CMK (cell line): ENCODE measurements around the gene TSPAN2.

ENCODE experiments used
- DNase-seq: peaks from one replicate; pipeline ENCODE4 v3.0.0-alpha.2; 2010; ENCODE audit warnings: low read depth

Gene TSPAN2

GRCh38 chr1:115074839-115075534 lies 14.3 kb downstream of the TSPAN2 start:
- no peak for DNase-seq

DNA sequence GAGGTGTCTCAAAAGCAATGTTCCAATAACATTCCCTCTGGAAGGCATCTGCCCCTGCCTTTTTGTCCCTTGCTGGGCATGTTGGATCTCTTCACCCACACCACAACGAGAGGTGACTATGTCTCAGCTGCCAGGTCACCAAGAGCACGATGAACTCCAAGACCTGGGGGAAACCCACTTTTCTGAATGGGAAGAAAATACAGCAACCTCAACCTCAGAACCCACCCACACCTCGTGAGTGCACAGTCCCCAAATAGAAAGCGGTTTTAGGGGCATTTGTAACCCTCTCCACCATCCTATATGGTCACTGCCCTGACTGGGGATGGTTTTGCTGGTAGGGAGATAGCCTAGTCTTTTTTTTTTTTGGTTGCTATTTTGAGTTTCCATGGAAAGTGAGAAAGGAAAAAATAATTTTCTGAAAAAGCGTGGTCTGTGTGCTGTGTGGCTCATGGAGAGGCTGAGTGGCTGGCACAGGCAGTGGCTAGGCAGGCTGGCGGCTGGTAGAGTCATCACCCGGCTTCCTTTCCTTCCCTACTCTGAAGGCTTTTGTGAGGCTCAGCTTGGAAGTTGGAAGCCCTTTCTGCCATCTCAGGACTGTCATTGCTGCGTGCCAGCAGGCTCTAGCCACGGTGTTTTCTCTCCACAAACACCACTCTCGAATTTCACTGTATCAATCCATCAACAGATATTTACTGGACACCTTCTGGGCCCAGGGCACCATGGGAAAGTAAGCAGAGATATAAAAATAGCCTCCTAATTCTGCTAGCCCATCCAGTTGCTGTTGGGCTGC lies 15.8 kb downstream of the TSPAN2 start:
- no peak for DNase-seq

- no peak for DNase-seq
These were observed 18.2 kb downstream of the TSPAN2 start for GRCh38 chr1:115071012-115071664.

- no peak for DNase-seq
These were observed 19.5 kb downstream of the TSPAN2 start for GRCh38 chr1:115069659-115070308.

- DNase-seq: no peak
These were observed 20.3 kb downstream of the TSPAN2 start for GRCh38 chr1:115068826-115069585.

DNA sequence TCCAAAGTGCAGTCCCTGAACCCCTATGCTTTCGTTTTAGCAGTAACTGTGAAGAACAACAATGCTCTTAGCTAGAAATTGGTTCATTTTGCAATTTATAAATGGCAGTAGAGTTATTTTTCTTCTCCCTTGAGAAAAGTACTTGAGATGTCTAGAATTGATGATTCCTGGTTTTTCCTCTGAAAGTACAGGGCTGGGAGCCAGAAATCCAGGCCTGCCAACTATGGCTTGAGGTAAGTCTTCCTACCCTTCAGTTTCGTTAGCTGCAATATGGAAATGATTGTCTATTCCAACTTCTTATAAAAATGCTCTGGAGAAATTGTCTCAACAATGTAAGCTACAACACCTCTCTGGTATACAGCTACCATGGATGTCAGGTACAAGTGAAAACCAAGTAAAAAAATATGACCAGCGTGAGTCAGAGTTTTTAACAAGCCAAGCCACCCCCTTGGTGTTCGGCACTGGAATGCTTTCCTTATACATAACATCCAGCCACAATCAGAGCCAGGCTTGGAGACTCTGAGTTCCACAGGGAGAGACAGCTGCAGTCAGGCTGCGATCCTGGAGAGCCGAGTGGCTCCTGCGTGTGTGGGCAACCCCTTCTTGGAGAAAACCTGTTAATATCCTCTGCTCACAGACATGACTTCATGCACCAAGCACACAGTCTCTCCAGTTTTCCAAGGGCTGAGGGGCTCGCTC lies 22.0 kb downstream of the TSPAN2 start:
- no peak for DNase-seq

GRCh38 chr1:115065021-115065420 lies 24.3 kb downstream of the TSPAN2 start:
- DNase-seq: no peak

- no peak for DNase-seq
These were observed 24.8 kb downstream of the TSPAN2 start for GRCh38 chr1:115064461-115064860.

- DNase-seq: no peak
These were observed 25.9 kb downstream of the TSPAN2 start for GRCh38 chr1:115063228-115063901.

DNA sequence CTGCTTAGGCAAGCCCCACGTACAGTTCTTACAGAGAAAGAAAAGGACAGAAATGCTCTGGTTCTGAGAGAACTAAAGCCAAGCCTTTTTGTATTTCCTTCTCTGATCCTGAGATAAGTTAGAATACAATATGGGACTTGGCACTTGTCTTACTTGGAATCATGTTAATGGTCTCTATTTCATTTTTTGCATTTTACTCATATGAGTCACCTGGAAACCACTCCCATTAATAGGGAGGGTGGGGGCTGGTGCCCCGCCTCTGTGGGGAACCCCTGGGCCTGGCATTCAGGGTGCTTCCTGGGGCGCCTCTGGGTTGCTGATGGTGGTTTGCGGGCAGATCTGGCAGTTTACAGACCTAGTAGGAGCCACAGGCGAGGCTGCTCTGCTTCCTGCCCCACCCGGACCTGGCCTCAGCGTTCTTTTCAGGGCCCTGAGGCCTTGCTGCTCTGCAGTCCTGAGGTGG lies 26.7 kb downstream of the TSPAN2 start:
- DNase-seq: peak; percentile 54

GRCh38 chr1:115060501-115060900 lies 28.8 kb downstream of the TSPAN2 start:
- no peak for DNase-seq

DNA sequence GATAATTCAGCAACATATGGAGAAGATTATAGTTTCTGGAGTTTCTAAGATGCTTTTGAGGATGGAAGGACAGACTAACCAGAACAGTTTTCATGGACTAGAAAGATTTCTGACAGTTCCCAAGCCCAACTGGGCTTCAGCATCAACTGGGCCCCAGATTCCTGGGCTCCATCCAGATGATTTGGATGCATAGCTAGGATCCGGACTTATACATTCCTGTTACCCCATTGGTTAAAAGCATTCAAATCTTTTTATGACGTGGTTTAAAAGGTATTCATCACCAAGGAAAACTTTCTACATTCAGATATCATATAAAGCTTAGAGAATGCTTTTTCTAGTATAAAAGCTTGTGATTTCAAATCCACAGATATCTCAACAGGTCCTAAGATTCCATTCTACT lies 30.0 kb downstream of the TSPAN2 start:
- DNase-seq: no peak

GRCh38 chr1:115057661-115058254 lies 31.5 kb downstream of the TSPAN2 start:
- no peak for DNase-seq

- no peak for DNase-seq
These were observed 32.9 kb downstream of the TSPAN2 start for GRCh38 chr1:115056395-115056798.

GRCh38 chr1:115052454-115053083 lies 36.7 kb downstream of the TSPAN2 start:
- peak; percentile 14 for DNase-seq

GRCh38 chr1:115051850-115052249 lies 37.5 kb downstream of the TSPAN2 start:
- no peak for DNase-seq

DNA sequence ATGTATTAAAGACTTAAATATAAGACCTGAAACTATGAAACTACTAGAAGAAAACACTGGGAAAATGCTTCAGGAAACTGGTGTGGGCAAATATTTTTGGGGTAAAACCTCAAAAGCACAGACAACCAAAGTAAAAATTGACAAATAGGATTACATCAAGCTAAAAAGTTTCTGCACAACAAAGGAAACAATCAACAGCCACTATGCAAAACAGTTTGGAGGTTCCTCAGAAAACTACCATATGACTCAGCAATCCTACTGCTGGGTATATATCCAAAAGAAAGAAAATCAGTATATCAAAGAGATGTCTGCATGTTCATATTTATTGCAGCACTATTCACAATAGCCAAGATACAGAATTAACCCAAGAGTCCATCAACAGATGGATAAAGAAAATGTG lies 42.6 kb downstream of the TSPAN2 start:
- no peak for DNase-seq

DNA sequence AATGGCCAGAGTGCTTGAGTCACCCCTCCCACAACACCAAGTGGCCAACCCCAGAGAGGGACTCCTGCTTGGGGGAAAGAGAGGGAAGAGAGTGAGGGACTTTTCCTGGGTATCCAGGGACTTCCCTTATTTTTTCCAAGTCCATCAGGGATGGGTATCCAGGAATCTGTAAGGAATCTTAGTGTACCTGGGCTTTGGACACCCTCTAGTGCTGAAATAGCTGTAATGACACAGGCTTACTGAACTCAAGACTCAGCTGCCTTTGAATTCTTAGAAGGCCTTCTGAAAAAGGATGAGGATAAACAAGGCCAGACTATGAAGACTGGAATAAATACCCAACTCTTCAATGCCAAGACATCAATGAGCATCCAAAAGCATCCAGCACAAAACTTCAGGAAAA lies 47.6 kb downstream of the TSPAN2 start:
- no peak for DNase-seq

- DNase-seq: no peak
These were observed 48.8 kb downstream of the TSPAN2 start for GRCh38 chr1:115040501-115040900.
